Measurements from ENCODE around the gene COG3. TPM values are rescaled to one million over a fixed set of nuclear protein-coding genes. Genes with fewer than 3 reads are reported as not detected.

COG3 gene
- total and polyA plus RNA-seq, 2 experiments from 2014 or later = 19.9 to 36.1 TPM

DNA sequence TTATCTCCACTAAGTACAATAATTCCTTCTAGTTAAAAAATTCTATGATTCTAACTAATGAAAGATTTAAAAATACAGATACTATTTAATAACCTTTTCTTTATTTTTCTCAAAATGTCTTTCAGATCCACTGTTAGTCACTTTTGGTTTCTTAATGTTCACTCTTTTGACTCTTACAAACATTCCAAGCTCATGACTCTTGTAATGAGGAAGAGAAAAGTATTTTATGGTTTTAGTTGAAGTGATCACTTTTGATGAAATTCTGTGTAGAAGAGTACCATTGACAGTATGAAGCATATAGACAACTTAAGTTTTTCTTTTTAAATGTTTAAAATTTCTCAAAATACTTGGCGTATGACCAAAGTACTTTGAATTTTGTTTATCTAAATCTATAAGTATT lies 27.8 kb downstream of the COG3 start:
- no peaks in the 10 kb centered on the region for H3K27me3 ChIP-seq
- no peak for TF ChIP-seq EZH2phosphoT487 (IDR thresholded peaks at IDR 0.05; ENCODE audit: low read depth, severe bottlenecking, unreplicated experiment)
- TF ChIP-seq, protein P1, sequence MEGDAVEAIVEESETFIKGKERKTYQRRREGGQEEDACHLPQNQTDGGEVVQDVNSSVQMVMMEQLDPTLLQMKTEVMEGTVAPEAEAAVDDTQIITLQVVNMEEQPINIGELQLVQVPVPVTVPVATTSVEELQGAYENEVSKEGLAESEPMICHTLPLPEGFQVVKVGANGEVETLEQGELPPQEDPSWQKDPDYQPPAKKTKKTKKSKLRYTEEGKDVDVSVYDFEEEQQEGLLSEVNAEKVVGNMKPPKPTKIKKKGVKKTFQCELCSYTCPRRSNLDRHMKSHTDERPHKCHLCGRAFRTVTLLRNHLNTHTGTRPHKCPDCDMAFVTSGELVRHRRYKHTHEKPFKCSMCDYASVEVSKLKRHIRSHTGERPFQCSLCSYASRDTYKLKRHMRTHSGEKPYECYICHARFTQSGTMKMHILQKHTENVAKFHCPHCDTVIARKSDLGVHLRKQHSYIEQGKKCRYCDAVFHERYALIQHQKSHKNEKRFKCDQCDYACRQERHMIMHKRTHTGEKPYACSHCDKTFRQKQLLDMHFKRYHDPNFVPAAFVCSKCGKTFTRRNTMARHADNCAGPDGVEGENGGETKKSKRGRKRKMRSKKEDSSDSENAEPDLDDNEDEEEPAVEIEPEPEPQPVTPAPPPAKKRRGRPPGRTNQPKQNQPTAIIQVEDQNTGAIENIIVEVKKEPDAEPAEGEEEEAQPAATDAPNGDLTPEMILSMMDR (IDR thresholded peaks at IDR 0.05; ENCODE audit: poor library complexity) = no peak
- TF ChIP-seq EZH2 (IDR thresholded peaks at IDR 0.05; ENCODE audit: borderline replicate concordance) = no peak
- no peak for DNase-seq (ENCODE audit: low spot score)
- H4K20me1 ChIP-seq (ENCODE audit: insufficient read depth, poor library complexity, severe bottlenecking) = no peaks in the 10 kb centered on the region
- WGBS (ENCODE audit: low lambda C conversion rate, missing lambda C conversion rate) = 91% methylated on average over 1 of the region's 1 CpG
- no peaks in the 10 kb centered on the region for H3K9me3 ChIP-seq (ENCODE audit: low read depth)
- H3K9me2 ChIP-seq (replicated peaks; ENCODE audit: insufficient read depth) = no peaks in the 10 kb centered on the region
- H2AFZ ChIP-seq = no peak overlapping the region
- H3K36me3 ChIP-seq (replicated peaks; ENCODE audit: insufficient read depth, low read depth) = peaks cover 5% of the 10 kb centered on the region
- H3K4me2 ChIP-seq = no peak overlapping the region
- no peak overlapping the region for H3K4me3 ChIP-seq
- H3K79me2 ChIP-seq = no peaks in the 10 kb centered on the region
- H3K4me1 ChIP-seq (ENCODE audit: insufficient read depth) = no peaks in the 10 kb centered on the region
- no peak overlapping the region for H3K27ac ChIP-seq

- no peak for DNase-seq (ENCODE audit: low spot score)
- Histone ChIP-seq H3K4me3 (no peak overlapping the region), H3K36me3 (replicated peaks; ENCODE audit: insufficient read depth, low read depth) (no peaks in the 10 kb centered on the region), H3K4me1 (ENCODE audit: insufficient read depth) (no peaks in the 10 kb centered on the region), H2AFZ (no peak overlapping the region), H3K27me3 (no peaks in the 10 kb centered on the region), H3K9me2 (replicated peaks; ENCODE audit: insufficient read depth) (no peaks in the 10 kb centered on the region), H4K20me1 (ENCODE audit: insufficient read depth, poor library complexity, severe bottlenecking) (no peaks in the 10 kb centered on the region), H3K9me3 (ENCODE audit: low read depth) (no peaks in the 10 kb centered on the region), H3K79me2 (peaks cover 11% of the 10 kb centered on the region), H3K4me2 (no peak overlapping the region), H3K27ac (no peak overlapping the region)
- TF ChIP-seq EZH2 (IDR thresholded peaks at IDR 0.05; ENCODE audit: borderline replicate concordance) = no peak
- TF ChIP-seq, protein P1 (IDR thresholded peaks at IDR 0.05; ENCODE audit: poor library complexity) = no peak
- no peak for TF ChIP-seq EZH2phosphoT487 (IDR thresholded peaks at IDR 0.05; ENCODE audit: low read depth, severe bottlenecking, unreplicated experiment)
- 83% methylated on average over 7 of the region's 7 CpGs for WGBS (ENCODE audit: low lambda C conversion rate, missing lambda C conversion rate)
Observed at GRCh38 chr13:45496942-45497341, 32.2 kb downstream of the COG3 start.

DNA sequence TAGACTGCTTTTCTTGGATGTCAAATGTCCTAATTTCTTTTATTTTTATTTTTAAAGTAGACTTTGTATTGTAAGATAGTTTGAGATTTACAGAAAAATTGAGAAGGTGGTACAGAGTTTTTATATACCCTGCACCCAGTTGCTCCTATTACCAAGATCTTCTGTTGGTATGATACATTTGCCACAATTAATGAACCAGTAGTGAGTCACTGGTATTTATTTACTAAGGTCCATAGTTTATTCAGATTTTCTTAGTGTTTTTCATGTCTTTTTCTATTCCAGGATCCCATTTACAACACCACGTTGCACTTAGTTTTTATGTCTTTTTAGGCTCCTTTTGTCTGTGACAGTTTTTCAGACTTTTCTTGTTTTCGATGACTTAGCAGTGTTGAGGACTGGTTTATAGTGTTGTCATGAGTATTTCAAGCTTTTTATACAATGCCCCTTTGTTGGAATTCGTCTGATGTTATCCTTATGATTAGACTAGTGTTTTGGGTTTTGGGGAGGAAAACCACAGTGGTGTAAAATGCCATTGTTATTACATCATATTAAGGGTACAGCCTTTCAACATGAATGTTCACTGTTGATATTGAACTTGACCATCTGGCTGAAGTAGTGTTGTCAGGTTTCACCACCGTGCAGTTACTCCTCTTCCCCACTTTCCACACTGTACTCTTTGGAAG lies 35.9 kb downstream of the COG3 start:
- Histone ChIP-seq H3K4me1 (ENCODE audit: insufficient read depth) (no peaks in the 10 kb centered on the region), H3K9me2 (replicated peaks; ENCODE audit: insufficient read depth) (no peaks in the 10 kb centered on the region), H3K27ac (no peak overlapping the region), H3K9me3 (ENCODE audit: low read depth) (no peaks in the 10 kb centered on the region), H3K4me2 (no peak overlapping the region), H3K27me3 (no peaks in the 10 kb centered on the region), H3K79me2 (peaks cover 11% of the 10 kb centered on the region), H4K20me1 (ENCODE audit: insufficient read depth, poor library complexity, severe bottlenecking) (no peaks in the 10 kb centered on the region), H3K4me3 (no peak overlapping the region), H2AFZ (no peak overlapping the region), H3K36me3 (replicated peaks; ENCODE audit: insufficient read depth, low read depth) (no peaks in the 10 kb centered on the region)
- DNase-seq (ENCODE audit: low spot score) = no peak
- WGBS (ENCODE audit: low lambda C conversion rate, missing lambda C conversion rate) = 79% methylated on average over 4 of the region's 4 CpGs
- TF ChIP-seq, protein P1 (IDR thresholded peaks at IDR 0.05; ENCODE audit: poor library complexity) = no peak
- TF ChIP-seq EZH2phosphoT487 (IDR thresholded peaks at IDR 0.05; ENCODE audit: low read depth, severe bottlenecking, unreplicated experiment) (no peak), EZH2 (IDR thresholded peaks at IDR 0.05; ENCODE audit: borderline replicate concordance) (no peak)

Data from hepatocyte (in vitro differentiated cells).